Limb (tissue), 2 donors: Measurements from ENCODE around the gene GSTM4.
A peak's percentile ranks its signal among the peaks of the same experiment; 100 is the strongest.
"Not testable (repeated sequence)": the region's sequence is repeated elsewhere in the genome, so short reads cannot be mapped to it uniquely, and the experiment has no call there.

Experiments
- DNase-seq, 2 donors: peaks; one replicate each; pipeline ENCODE4 v3.0.0-alpha.2; 2016; ENCODE audit errors: extremely low spot score in 2 of 2

The GSTM4 gene

DNA sequence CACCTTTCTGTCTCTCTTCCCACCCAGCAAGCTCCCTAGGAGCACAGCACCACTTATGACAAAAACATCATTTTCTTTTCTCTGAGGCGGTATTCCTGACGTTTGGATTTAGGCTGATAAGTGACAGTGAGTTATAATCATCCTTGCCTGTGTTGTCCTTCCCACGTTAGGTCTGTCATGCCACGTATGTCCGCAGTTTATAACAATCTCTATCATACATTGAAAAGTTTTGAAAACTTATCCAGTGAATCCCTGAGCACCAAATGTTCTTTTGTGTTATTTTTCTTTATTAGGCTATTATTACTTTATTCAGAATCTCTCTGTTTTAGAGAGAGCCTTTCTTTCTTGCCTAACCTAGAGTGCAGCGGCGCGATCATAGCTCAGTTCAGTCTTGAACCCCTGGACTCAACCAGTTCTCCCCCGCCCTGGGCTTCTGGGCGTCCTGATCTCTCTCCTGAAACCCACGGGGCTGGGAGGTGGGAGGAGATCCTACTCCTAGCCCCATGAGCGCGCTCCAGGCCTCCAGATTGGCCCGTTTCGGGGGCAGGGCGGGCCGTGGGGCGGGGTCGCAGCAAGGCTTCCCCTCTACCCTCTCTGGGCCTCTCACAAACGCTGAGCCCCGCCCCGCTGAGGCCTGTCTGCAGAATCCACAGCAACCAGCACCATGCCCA is 11.7 kb downstream of the GSTM4 start, which contains the start of gene GSTM2:
GSTM2 (plus strand) TSS at position 606 of the 671 bp plus-strand sequence; CDS start at position 665, 59 bp downstream.
- peak; percentile 93 to 95 for DNase-seq

- no peak for DNase-seq
These were observed 12.3 kb downstream of the GSTM4 start for GRCh38 chr1:109668123-109668775.

GRCh38 chr1:109669246-109669948 is 13.5 kb downstream of the GSTM4 start:
- DNase-seq = no peak

DNA sequence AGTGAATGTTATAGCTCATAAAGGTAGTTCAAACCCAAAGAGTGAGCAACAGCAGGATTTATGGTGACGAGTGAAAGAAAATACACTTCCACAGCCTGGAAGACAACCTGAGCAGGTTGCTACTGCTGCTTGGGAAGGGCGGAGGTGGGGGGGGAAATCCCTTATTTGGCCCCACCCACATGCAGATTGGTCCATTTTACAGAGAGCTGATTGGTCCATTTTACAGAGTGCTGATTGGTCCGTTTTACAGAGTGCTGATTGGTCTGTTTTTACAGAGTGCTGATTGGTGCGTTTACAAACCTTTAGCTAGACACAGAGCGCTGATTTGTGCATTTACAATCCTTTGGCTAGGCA is 14.0 kb downstream of the GSTM4 start:
- not testable (repeated sequence) for DNase-seq

GRCh38 chr1:109671067-109671466 is 15.2 kb downstream of the GSTM4 start:
- DNase-seq = no peak

- not testable (repeated sequence) for DNase-seq
These were observed 18.0 kb downstream of the GSTM4 start for GRCh38 chr1:109673861-109674260.

DNA sequence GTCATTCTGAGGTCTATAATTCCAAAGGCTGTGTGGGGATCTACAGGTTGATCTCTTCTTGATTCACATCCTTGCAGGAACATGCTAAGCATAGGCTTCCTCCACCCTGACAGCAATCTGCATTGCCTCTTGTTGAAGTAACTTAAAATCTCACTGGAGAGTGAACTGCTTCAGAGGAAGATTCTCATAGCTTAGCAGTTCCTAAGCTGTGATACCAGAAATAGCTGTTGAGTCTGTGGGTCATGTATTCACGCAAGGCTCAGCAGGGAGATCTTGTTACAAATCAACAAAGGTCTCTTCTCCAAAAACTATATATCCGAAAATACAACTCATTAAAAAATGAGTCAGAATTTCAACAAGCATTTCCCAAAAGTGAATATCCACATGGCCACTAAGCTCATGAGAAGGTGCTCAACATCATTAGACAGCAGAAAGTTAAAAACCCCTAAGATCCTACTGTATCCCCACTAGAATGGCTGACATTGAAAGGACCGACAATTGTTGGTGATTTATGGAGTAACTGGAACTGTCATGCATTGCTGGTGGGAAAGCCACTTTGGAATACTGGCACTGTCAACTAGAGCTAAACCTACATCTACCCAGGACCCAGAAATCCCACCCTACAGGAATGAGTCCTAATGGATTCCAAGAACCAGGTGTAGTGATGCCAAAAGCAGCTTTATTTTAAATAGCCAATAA is 20.9 kb downstream of the GSTM4 start:
- DNase-seq = not testable (repeated sequence)

DNA sequence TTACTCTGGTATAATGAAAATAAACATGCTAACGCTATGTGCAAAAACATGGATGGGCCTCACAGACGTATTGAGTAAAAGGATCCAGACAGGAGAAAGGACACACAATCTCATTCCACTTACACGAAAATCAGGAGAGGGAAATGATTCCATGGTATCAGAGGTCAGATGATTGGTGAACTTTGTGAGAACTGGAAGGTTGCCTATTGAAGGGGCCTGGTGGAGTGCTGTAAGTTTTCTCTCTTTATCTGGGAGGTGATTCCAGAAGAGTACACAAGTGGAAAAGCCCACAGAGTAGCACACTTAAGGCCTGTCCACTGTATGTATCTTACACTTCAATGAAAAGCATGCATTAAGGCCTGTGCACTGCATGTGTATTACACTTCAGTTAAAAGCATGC is 21.6 kb downstream of the GSTM4 start:
- no peak for DNase-seq

- not testable (repeated sequence) for DNase-seq
These were observed 22.7 kb downstream of the GSTM4 start for GRCh38 chr1:109678637-109679036.

DNA sequence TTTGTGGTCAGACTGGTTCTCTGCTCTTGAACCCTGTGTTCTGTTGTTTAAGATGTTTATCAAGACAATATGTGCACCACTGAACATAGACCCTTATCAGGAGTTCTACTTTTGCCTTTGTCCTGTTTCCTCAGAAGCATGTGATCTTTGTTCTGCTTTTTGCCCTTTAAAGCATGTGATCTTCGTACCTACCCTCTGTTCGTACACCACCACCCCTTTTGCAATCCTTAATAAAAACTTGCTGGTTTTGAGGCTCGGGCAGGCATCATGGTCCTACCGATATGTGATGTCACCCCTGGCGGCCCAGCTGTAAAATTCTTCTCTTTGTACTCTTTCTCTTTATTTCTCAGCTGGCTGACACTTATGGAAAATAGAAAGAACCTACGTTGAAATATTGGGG is 28.9 kb downstream of the GSTM4 start:
- DNase-seq = not testable (repeated sequence)

DNA sequence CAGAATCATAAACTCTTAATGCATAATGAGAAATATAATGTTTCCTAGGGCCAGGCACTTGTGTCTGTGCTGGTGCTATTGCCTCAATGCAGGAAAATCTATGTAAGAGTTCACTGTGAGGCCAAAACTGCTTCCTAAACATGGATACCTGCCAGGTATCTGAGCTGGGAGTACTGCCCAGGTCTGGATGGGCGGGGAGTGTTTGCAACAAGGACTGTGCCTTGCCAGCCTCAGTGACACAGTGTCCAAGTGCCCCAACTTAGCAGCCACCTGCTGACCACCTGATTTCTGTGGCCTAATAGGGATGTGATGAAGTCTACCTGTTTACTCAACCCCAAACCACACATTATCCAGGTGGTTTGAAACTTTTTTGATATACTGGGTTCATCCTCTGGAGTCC is 29.5 kb downstream of the GSTM4 start:
- DNase-seq = not testable (repeated sequence)

GRCh38 chr1:109685890-109686289 is 30.0 kb downstream of the GSTM4 start:
- DNase-seq = not testable (repeated sequence)

DNA sequence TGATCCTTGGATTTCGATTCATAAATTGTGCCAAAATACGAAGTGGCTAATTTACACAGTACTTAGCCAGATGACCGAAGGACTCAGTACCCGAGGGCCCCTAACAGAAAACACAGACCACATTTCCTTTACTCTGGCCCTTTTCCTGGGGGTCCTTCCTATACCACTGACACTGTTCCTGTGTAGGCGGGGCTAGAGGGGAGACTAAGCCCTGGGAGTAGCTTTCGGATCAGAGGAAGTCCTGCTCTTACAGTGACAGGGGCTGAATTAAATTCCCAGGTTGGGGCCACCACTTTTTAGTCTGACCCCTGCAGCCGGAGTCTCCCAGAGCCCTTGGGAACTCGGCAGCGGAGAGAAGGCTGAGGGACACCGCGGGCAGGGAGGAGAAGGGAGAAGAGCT is 31.2 kb downstream of the GSTM4 start:
- DNase-seq = not testable (repeated sequence)

DNA sequence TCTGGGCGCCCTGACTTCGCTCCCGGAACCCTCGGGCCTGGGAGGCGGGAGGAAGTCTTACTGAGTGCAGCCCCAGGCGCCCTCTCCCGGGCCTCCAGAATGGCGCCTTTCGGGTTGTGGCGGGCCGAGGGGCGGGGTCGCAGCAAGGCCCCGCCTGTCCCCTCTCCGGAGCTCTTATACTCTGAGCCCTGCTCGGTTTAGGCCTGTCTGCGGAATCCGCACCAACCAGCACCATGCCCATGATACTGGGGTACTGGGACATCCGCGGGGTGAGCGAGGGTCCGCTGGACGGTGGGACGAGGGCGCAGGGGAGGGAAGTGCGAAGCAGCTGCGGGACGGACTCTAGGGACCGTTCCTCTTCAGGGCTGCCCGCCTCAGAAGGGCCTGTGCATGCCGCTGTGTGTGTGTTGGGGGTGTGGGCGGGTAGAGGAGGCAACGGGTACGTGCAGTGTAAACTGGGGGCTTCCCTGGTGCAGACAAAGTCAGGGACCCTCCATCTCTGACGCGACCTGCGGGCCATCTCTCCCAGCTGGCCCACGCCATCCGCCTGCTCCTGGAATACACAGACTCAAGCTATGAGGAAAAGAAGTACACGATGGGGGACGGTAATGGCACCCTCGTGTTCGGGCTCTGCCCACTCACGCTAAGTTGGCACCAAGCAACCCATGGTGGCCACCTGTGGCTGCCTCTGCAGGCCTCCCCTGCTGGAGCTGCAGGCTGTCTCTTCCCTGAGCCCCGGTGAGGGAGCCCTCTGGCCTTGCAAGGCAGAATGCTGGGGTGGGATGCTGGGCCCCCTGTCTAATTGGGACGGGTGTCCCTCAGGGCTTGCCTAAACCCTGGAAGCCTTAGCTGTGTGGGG is 32.0 kb downstream of the GSTM4 start, which contains the start of gene GSTM1:
GSTM1 (plus strand) TSS at position 177 of the 859 bp plus-strand sequence; CDS start at position 234, 57 bp downstream.
- DNase-seq = peak in 1 of 2 donors; percentile 83

DNA sequence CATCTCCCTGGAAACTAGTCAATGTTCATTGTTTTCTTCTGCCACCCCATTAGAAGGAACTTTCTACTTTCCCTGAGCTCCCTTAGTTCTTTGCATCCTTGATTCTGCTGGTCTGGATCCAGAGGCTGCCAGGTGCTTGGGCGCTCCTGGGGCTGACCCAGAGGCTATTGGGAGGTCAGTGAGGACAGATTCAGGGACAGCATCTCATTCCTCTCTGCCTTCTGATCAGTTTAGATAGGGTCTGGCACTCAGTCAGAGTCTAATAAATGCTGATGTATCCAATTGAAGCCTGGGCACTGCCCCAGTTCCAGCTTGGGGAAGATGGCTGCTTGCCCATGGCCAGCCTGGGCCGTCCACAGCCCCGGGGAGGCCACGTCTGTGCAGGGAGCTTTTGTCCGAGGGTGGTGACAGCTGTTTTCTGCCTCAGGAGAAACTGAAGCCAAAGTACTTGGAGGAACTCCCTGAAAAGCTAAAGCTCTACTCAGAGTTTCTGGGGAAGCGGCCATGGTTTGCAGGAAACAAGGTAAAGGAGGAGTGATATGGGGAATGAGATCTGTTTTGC is 34.0 kb downstream of the GSTM4 start:
- DNase-seq = no peak

- DNase-seq = no peak
These were observed 35.9 kb downstream of the GSTM4 start for GRCh38 chr1:109691759-109692158.

DNA sequence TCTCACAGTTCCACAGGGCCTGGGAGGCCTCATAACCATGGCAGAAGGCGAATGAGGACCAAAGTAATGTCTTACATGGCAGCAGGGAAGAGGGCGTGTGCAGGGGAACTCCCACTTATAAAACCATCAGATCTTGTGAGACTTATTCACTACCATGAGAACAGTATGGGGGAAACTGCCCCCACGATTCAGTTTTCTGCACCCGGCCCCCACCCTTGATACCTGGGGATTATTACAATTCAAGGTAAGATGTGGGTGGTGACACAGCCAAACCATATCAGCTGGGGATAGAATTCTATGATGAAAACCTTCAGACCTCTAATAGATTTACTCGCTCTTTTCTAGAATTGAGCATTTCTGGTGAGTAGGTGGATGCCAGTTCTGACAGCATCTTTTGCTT is 38.5 kb downstream of the GSTM4 start:
- not testable (repeated sequence) for DNase-seq

DNA sequence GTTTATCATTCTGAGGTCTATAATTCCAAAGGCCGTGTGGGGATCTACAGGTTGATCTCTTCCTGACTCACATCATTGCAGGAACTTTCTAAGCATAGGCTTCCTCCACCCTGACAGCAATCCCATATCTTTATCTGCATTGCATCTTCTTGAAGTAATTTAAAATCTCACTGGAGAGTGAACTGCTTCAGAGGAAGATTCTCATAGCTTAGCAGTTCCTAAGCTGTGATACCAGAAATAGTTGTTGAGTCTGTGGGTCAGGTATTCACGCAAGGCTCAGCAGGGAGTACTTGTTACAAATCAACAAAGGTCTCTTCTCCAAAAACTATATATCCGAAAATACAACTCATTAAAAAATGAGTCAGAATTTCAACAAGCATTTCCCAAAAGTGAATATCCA is 39.2 kb downstream of the GSTM4 start:
- not testable (repeated sequence) for DNase-seq

GRCh38 chr1:109697066-109697465 is 41.2 kb downstream of the GSTM4 start:
- DNase-seq = no peak

DNA sequence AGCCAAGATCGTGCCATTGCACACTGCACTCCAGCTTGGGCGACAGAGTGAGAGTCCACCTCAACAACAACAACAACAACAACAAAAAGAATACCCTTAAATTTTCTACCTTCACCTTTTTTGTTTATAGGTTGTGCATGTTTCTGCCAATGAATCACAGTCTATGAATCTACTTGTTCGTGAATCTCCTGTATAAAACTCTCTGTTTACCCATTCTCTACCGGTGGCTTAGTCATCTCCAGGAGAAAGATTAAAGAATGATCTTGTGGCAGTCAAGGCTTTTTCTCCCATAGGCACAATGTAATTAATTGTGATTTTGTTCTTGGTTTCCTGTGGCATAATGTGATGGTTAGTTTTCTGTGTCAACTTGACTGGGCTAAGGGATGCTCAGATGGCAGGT is 42.0 kb downstream of the GSTM4 start:
- DNase-seq = not testable (repeated sequence)
